HEK293 (cell line): ENCODE data around the gene WDR91.
A peak's percentile ranks its signal among the peaks of the same experiment; 100 is the strongest.

Source experiments
- GLI2 ChIP-seq: fragments of 450-650 bp; formaldehyde crosslinking; IDR thresholded peaks from 2 replicates; pipeline ENCODE4; 2017; ENCODE audit warnings: missing biosample characterization, missing genetic modification characterization, low read depth, borderline replicate concordance
- HOXC10 ChIP-seq: sonication (generic); formaldehyde crosslinking; IDR thresholded peaks from 2 replicates; pipeline ENCODE4 v1.8.1; 2023; ENCODE audit warnings: mild to moderate bottlenecking, missing genetic modification reagents
- IKZF3 ChIP-seq: fragments of 450-650 bp; IDR thresholded peaks from 2 replicates; pipeline ENCODE4 v1.5.0; 2018; ENCODE audit warnings: missing biosample characterization, mild to moderate bottlenecking, missing genetic modification characterization, moderate library complexity
- KLF16 ChIP-seq: fragments of 450-650 bp; formaldehyde crosslinking; IDR thresholded peaks from 2 replicates; pipeline ENCODE4 v1.5.1; 2017; ENCODE audit warnings: missing biosample characterization, missing genetic modification characterization
- SETDB1 ChIP-seq: IDR thresholded peaks from one replicate; pipeline ENCODE4 v1.6.1; 2017; ENCODE audit warnings: mild to moderate bottlenecking, low read length, moderate library complexity, mixed read lengths; ENCODE audit not compliant: insufficient read length
- TCF7L2 ChIP-seq: IDR thresholded peaks from 2 replicates; pipeline ENCODE4 v1.6.1; 2011; ENCODE audit warnings: low read depth, mild to moderate bottlenecking, inconsistent platforms, low read length, moderate library complexity, borderline replicate concordance
- YY2 ChIP-seq: fragments of 450-650 bp; formaldehyde crosslinking; IDR thresholded peaks from 2 replicates; pipeline ENCODE4 v1.5.1; 2016; ENCODE audit warnings: missing biosample characterization, missing genetic modification characterization
- ZBTB17 ChIP-seq: fragments of 450-650 bp; formaldehyde crosslinking; IDR thresholded peaks from 2 replicates; pipeline ENCODE4 v1.5.1; 2016; ENCODE audit warnings: missing biosample characterization, missing genetic modification characterization
- ZEB2 ChIP-seq: fragments of 450-650 bp; formaldehyde crosslinking; IDR thresholded peaks from 2 replicates; pipeline ENCODE4 v1.5.1; 2016; ENCODE audit warnings: missing biosample characterization, missing genetic modification characterization
- ZNF112 ChIP-seq: fragments of 450-650 bp; formaldehyde crosslinking; IDR thresholded peaks from 2 replicates; pipeline ENCODE4 v1.5.0; 2017; ENCODE audit warnings: missing biosample characterization, missing genetic modification characterization
- ZNF133 ChIP-seq: fragments of 450-650 bp; formaldehyde crosslinking; IDR thresholded peaks from 2 replicates; pipeline ENCODE4 v1.5.1; 2016; ENCODE audit warnings: missing biosample characterization, missing genetic modification characterization
- ZNF16 ChIP-seq: fragments of 450-650 bp; formaldehyde crosslinking; IDR thresholded peaks from 2 replicates; pipeline ENCODE4 v1.5.1; 2016; ENCODE audit warnings: low read depth, missing biosample characterization, missing genetic modification characterization
- ZNF174 ChIP-seq: fragments of 450-650 bp; formaldehyde crosslinking; IDR thresholded peaks from 2 replicates; pipeline ENCODE4 v1.5.0; 2017; ENCODE audit warnings: missing biosample characterization, mild to moderate bottlenecking, missing genetic modification characterization
- ZNF175 ChIP-seq: fragments of 450-650 bp; formaldehyde crosslinking; IDR thresholded peaks from 2 replicates; pipeline ENCODE4 v1.5.1; 2016; ENCODE audit warnings: missing biosample characterization, missing genetic modification characterization
- ZNF184 ChIP-seq: fragments of 450-650 bp; IDR thresholded peaks from 2 replicates; pipeline ENCODE4 v1.5.1; 2018; ENCODE audit warnings: missing biosample characterization, mild to moderate bottlenecking, missing genetic modification characterization
- ZNF2 ChIP-seq: fragments of 450-650 bp; formaldehyde crosslinking; IDR thresholded peaks from 2 replicates; pipeline ENCODE4 v1.5.1; 2016; ENCODE audit warnings: missing biosample characterization, missing genetic modification characterization
- ZNF202 ChIP-seq: fragments of 450-650 bp; formaldehyde crosslinking; IDR thresholded peaks from 2 replicates; pipeline ENCODE4 v1.5.1; 2016; ENCODE audit warnings: missing biosample characterization, missing genetic modification characterization, borderline replicate concordance
- ZNF266 ChIP-seq: fragments of 450-650 bp; formaldehyde crosslinking; IDR thresholded peaks from 2 replicates; pipeline ENCODE4 v1.5.1; 2016; ENCODE audit warnings: missing biosample characterization, missing genetic modification characterization, low read depth
- ZNF341 ChIP-seq: fragments of 450-650 bp; formaldehyde crosslinking; IDR thresholded peaks from 2 replicates; pipeline ENCODE4; 2016; ENCODE audit warnings: low read depth, missing biosample characterization, missing genetic modification characterization
- ZNF416 ChIP-seq: fragments of 450-650 bp; formaldehyde crosslinking; IDR thresholded peaks from 2 replicates; pipeline ENCODE4 v1.5.1; 2016; ENCODE audit warnings: missing biosample characterization, missing genetic modification characterization
- ZNF433 ChIP-seq: fragments of 450-650 bp; formaldehyde crosslinking; IDR thresholded peaks from 2 replicates; pipeline ENCODE4 v1.5.1; 2016; ENCODE audit warnings: missing biosample characterization, missing genetic modification characterization, low read depth
- ZNF501 ChIP-seq: fragments of 450-650 bp; formaldehyde crosslinking; IDR thresholded peaks from 2 replicates; pipeline ENCODE4 v1.5.1; 2016; ENCODE audit warnings: missing biosample characterization, missing genetic modification characterization
- ZNF521 ChIP-seq: fragments of 450-650 bp; formaldehyde crosslinking; IDR thresholded peaks from 2 replicates; pipeline ENCODE4 v1.5.1; 2017; ENCODE audit warnings: missing biosample characterization, mild to moderate bottlenecking, missing genetic modification characterization
- ZNF654 ChIP-seq: fragments of 450-650 bp; formaldehyde crosslinking; IDR thresholded peaks from 2 replicates; pipeline ENCODE4 v1.5.1; 2016; ENCODE audit warnings: low read depth, missing biosample characterization, missing genetic modification characterization
- ZNF701 ChIP-seq: fragments of 450-650 bp; formaldehyde crosslinking; IDR thresholded peaks from 2 replicates; pipeline ENCODE4 v1.5.1; 2016; ENCODE audit warnings: missing biosample characterization, missing genetic modification characterization
- ZNF785 ChIP-seq: fragments of 450-650 bp; formaldehyde crosslinking; IDR thresholded peaks from 2 replicates; pipeline ENCODE4 v1.5.1; 2016; ENCODE audit warnings: missing biosample characterization, missing genetic modification characterization
- ZNF791 ChIP-seq: fragments of 450-650 bp; formaldehyde crosslinking; IDR thresholded peaks from 2 replicates; pipeline ENCODE4 v1.5.1; 2016; ENCODE audit warnings: missing biosample characterization, missing genetic modification characterization
- ZNF837 ChIP-seq: fragments of 450-650 bp; formaldehyde crosslinking; IDR thresholded peaks from 2 replicates; pipeline ENCODE4 v1.5.1; 2016; ENCODE audit warnings: missing biosample characterization, missing genetic modification characterization
- TF ChIP-seq, protein P1 (sequence below): fragments of 450-650 bp; formaldehyde crosslinking; IDR thresholded peaks from 2 replicates; pipeline ENCODE4 v1.5.1; 2016; ENCODE audit warnings: missing biosample characterization, missing genetic modification characterization
- TF ChIP-seq, protein P2 (sequence below): fragments of 450-650 bp; formaldehyde crosslinking; IDR thresholded peaks from 2 replicates; pipeline ENCODE4 v1.5.1; 2016; ENCODE audit warnings: missing biosample characterization, missing genetic modification characterization
- TF ChIP-seq, protein P3 (sequence below): fragments of 450-650 bp; formaldehyde crosslinking; IDR thresholded peaks from 2 replicates; pipeline ENCODE4 v1.5.1; 2016; ENCODE audit warnings: missing biosample characterization, missing genetic modification characterization
- TF ChIP-seq, protein P4 (sequence below): fragments of 450-650 bp; formaldehyde crosslinking; IDR thresholded peaks from 2 replicates; pipeline ENCODE4 v1.5.1; 2016; ENCODE audit warnings: missing biosample characterization, missing genetic modification characterization
- TF ChIP-seq, protein P5 (sequence below): fragments of 450-650 bp; formaldehyde crosslinking; IDR thresholded peaks from 2 replicates; pipeline ENCODE4 v1.5.1; 2017; ENCODE audit warnings: missing biosample characterization, missing genetic modification characterization
- TF ChIP-seq, protein P6 (sequence below): fragments of 450-650 bp; formaldehyde crosslinking; IDR thresholded peaks from 2 replicates; pipeline ENCODE4 v1.5.1; 2016; ENCODE audit warnings: missing biosample characterization, missing genetic modification characterization, borderline replicate concordance

WDR91 gene

DNA sequence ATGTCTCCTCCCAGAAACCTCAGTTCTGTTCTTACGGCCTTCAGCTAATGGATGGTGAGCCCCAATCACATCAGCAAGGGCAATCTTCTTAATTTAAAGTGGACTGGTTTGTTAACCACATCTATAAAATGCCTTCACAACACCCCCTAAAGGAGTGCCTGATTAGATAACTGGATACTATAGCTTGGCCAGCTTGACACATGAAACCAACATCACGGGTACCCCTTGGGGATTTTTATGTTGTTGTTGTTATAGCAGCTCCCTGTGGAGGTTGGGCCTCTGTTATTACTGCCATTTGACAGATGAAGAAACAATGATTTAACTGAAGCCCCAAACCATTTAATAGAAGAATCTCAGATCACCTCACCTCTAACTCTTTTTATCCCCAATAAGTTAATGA, 49.1 kb upstream of the WDR91 start (continued):
- TF ChIP-seq, protein P1, sequence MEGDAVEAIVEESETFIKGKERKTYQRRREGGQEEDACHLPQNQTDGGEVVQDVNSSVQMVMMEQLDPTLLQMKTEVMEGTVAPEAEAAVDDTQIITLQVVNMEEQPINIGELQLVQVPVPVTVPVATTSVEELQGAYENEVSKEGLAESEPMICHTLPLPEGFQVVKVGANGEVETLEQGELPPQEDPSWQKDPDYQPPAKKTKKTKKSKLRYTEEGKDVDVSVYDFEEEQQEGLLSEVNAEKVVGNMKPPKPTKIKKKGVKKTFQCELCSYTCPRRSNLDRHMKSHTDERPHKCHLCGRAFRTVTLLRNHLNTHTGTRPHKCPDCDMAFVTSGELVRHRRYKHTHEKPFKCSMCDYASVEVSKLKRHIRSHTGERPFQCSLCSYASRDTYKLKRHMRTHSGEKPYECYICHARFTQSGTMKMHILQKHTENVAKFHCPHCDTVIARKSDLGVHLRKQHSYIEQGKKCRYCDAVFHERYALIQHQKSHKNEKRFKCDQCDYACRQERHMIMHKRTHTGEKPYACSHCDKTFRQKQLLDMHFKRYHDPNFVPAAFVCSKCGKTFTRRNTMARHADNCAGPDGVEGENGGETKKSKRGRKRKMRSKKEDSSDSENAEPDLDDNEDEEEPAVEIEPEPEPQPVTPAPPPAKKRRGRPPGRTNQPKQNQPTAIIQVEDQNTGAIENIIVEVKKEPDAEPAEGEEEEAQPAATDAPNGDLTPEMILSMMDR = no peak
- TF ChIP-seq ZNF416 (tag by site-specific recombination) = no peak
- TF ChIP-seq ZNF202 (tag by site-specific recombination) = no peak
- no peak for TF ChIP-seq ZNF433 (tag by site-specific recombination)
- TF ChIP-seq, protein P2, sequence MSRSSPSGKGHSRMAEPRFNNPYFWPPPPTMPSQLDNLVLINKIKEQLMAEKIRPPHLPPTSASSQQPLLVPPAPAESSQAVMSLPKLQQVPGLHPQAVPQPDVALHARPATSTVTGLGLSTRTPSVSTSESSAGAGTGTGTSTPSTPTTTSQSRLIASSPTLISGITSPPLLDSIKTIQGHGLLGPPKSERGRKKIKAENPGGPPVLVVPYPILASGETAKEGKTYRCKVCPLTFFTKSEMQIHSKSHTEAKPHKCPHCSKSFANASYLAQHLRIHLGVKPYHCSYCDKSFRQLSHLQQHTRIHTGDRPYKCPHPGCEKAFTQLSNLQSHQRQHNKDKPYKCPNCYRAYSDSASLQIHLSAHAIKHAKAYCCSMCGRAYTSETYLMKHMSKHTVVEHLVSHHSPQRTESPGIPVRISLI = no peak
- no peak for TF ChIP-seq ZNF837 (tag by site-specific recombination)
- peak; percentile 31; the same call in 1 of the 2 replicates for TF ChIP-seq ZBTB17 (tag by site-specific recombination)
- TF ChIP-seq ZNF266 (tag by site-specific recombination) = no peak
- TF ChIP-seq GLI2 (tag by site-specific recombination) = peak; percentile 79
- TF ChIP-seq ZNF2 (tag by site-specific recombination) = 0 out of 2 replicates have a peak, but pooled peaks have one; percentile 22
- TF ChIP-seq ZNF112 = no peak
- TF ChIP-seq, protein P3, sequence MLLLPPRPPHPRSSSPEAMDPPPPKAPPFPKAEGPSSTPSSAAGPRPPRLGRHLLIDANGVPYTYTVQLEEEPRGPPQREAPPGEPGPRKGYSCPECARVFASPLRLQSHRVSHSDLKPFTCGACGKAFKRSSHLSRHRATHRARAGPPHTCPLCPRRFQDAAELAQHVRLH (tag by site-specific recombination) = peak; percentile 59; the same call in 1 of the 2 replicates
- TF ChIP-seq, protein P4, sequence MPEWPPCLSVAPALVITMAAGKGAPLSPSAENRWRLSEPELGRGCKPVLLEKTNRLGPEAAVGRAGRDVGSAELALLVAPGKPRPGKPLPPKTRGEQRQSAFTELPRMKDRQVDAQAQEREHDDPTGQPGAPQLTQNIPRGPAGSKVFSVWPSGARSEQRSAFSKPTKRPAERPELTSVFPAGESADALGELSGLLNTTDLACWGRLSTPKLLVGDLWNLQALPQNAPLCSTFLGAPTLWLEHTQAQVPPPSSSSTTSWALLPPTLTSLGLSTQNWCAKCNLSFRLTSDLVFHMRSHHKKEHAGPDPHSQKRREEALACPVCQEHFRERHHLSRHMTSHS (tag by site-specific recombination) = 0 out of 2 replicates have a peak, but pooled peaks have one; percentile 49
- peak; percentile 77 for TF ChIP-seq ZEB2
- no peak for TF ChIP-seq SETDB1
- no peak for TF ChIP-seq ZNF785
- TF ChIP-seq ZNF16 = no peak
- no peak for TF ChIP-seq ZNF174
- no peak for TF ChIP-seq ZNF654
- TF ChIP-seq IKZF3 (tag by site-specific recombination) = 0 out of 2 replicates have a peak, but pooled peaks have one; percentile 44
- no peak for TF ChIP-seq ZNF521 (tag by site-specific recombination)
- TF ChIP-seq YY2 (tag by site-specific recombination) = no peak
- no peak for TF ChIP-seq ZNF791 (tag by site-specific recombination)
- TF ChIP-seq, protein P5, sequence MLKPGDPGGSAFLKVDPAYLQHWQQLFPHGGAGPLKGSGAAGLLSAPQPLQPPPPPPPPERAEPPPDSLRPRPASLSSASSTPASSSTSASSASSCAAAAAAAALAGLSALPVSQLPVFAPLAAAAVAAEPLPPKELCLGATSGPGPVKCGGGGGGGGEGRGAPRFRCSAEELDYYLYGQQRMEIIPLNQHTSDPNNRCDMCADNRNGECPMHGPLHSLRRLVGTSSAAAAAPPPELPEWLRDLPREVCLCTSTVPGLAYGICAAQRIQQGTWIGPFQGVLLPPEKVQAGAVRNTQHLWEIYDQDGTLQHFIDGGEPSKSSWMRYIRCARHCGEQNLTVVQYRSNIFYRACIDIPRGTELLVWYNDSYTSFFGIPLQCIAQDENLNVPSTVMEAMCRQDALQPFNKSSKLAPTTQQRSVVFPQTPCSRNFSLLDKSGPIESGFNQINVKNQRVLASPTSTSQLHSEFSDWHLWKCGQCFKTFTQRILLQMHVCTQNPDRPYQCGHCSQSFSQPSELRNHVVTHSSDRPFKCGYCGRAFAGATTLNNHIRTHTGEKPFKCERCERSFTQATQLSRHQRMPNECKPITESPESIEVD (tag by site-specific recombination) = peak; percentile 74
- TF ChIP-seq ZNF501 = peak; percentile 22; the same call in 1 of the 2 replicates
- no peak for TF ChIP-seq ZNF341 (tag by site-specific recombination)
- TF ChIP-seq ZNF175 (tag by site-specific recombination) = no peak
- TF ChIP-seq, protein P6, sequence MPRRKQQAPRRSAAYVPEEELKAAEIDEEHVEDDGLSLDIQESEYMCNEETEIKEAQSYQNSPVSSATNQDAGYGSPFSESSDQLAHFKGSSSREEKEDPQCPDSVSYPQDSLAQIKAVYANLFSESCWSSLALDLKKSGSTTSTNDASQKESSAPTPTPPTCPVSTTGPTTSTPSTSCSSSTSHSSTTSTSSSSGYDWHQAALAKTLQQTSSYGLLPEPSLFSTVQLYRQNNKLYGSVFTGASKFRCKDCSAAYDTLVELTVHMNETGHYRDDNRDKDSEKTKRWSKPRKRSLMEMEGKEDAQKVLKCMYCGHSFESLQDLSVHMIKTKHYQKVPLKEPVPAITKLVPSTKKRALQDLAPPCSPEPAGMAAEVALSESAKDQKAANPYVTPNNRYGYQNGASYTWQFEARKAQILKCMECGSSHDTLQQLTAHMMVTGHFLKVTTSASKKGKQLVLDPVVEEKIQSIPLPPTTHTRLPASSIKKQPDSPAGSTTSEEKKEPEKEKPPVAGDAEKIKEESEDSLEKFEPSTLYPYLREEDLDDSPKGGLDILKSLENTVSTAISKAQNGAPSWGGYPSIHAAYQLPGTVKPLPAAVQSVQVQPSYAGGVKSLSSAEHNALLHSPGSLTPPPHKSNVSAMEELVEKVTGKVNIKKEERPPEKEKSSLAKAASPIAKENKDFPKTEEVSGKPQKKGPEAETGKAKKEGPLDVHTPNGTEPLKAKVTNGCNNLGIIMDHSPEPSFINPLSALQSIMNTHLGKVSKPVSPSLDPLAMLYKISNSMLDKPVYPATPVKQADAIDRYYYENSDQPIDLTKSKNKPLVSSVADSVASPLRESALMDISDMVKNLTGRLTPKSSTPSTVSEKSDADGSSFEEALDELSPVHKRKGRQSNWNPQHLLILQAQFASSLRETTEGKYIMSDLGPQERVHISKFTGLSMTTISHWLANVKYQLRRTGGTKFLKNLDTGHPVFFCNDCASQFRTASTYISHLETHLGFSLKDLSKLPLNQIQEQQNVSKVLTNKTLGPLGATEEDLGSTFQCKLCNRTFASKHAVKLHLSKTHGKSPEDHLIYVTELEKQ (tag by site-specific recombination) = peak; percentile 32; the same call in 1 of the 2 replicates
- peak; percentile 57; the same call in 1 of the 2 replicates for TF ChIP-seq TCF7L2
- 0 out of 2 replicates have a peak, but pooled peaks have one; percentile 21 for TF ChIP-seq KLF16
- TF ChIP-seq ZNF184 (tag by site-specific recombination) = no peak
- no peak for TF ChIP-seq ZNF133
- no peak for TF ChIP-seq ZNF701
- TF ChIP-seq HOXC10 (CRISPR knock-in tag) = no peak
